Stomach (tissue), 4 donors: Measurements from ENCODE around the gene TRIM27.

Experiments
- CTCF ChIP-seq, 7 experiments: fragments of 450-650 bp in 4 of 7; fragments of 200-600 bp in 3 of 7; sonication (generic) in 3 of 7; IDR thresholded peaks; one replicate each; pipeline ENCODE4 v1.5.1; 2016 to 2019; ENCODE audit warnings: antibody characterized with exemption in 7 of 7, control low read depth in 2 of 7, mild to moderate bottlenecking in 1 of 7
- POLR2A ChIP-seq, 4 donors: fragments of 450-650 bp; IDR thresholded peaks; one replicate each; pipeline ENCODE4 v1.6.1; 2016; ENCODE audit warnings: antibody characterized with exemption in 4 of 4, control low read depth in 2 of 4, mild to moderate bottlenecking in 1 of 4, moderate library complexity in 1 of 4

DNA sequence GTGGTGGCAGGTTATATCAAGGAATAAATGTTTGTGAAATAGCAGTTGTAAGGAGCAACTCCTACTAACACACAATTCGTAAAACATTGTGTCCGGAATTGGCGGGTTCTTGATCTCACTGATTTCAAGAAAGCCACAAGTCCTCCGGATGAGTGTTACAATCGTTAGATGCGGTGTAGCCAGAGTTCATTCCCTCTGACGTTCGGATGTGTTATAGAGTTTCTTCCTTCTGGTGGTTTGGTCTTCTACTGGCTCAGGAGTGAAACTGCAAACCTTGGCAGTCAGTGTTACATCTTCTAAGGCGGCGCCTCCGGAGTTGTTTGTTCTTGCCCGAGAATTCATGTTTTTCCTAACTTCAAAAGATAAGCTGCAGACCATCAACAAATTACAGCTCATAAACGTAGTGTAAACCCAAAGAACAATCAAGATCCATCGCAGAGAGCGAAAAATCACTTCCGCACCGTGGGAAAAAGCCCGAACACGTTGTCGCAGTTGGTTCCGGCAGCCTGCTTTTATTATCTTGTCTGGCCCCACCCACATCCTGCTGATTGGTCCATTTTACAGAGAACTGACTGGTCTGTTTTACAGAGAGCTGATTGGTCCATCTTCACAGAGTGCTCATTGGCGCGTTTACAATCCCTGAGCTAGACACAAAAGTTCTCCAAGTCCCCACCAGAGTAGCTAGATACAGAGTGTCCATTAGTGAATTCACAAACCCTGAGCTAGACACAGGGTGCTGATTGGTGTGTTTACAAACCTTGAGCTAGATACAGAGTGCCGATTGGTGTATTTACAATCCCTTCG lies 58.2 kb downstream of the TRIM27 start:
- TF ChIP-seq CTCF (IDR thresholded peaks at IDR 0.05) (no peak), POLR2A (IDR thresholded peaks at IDR 0.05) (no peak)
